ENCODE results near the gene IFNL2.

Gene IFNL2

DNA sequence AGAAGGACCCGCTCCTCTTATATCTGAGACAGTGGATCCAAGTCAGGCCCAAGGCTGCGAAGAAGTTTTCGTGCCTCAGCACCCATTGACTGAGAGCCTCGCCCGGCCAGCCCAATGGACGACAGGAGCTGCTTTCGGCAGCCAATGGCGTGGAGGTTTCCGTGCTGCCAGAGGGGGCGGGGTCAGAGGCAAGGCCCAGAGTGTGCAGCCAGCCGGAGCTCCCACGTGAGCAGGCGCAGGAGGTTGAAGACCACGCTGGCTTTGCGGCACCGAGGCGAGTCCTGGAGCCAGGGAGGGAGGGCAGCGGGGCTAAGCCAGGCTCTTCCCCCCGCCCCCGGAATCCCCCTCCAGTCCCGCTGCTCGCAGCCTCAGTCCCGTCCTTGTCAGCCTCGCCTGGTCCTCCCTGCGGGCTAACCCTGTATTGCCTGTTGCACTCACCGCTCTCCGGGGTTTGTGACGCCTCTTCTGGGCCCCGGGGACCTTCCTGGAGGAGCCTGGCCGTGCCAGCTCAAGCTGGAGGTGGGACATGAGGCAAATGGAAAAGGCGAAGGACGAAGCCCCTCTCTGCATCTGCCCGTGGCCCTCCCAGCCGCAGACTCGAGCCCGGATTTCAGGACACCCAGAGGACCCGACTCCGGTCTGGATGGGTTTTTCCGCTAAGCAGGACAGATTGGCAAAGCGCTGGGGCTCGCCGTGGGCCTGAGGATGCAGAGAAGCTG is 21.1 kb upstream of the IFNL2 start:
- TF ChIP-seq ZNF384 (IDR thresholded peaks at IDR 0.05) (no peak), BHLHE40 (IDR thresholded peaks at IDR 0.05; ENCODE audit: borderline replicate concordance) (no peak), LEF1 (IDR thresholded peaks at IDR 0.05; ENCODE audit: borderline replicate concordance) (no peak), HDGF (IDR thresholded peaks at IDR 0.05; ENCODE audit: borderline replicate concordance) (no peak), ARNT (IDR thresholded peaks at IDR 0.05) (no peak), SUZ12 (IDR thresholded peaks at IDR 0.05) (no peak), CTBP1 (IDR thresholded peaks at IDR 0.05; ENCODE audit: borderline replicate concordance) (no peak), SP1 (IDR thresholded peaks at IDR 0.05) (no peak), NFRKB (IDR thresholded peaks at IDR 0.05) (no peak), TARDBP (IDR thresholded peaks at IDR 0.05) (no peak), ELF4 (IDR thresholded peaks at IDR 0.05) (no peak), FOXM1 (IDR thresholded peaks at IDR 0.05; ENCODE audit: borderline replicate concordance) (no peak), FOXA1 (IDR thresholded peaks at IDR 0.05) (no peak), FOXK2 (IDR thresholded peaks at IDR 0.05) (no peak), L3MBTL2 (conservative IDR thresholded peaks at IDR 0.05) (no peak)
- TF ChIP-seq, protein P1, sequence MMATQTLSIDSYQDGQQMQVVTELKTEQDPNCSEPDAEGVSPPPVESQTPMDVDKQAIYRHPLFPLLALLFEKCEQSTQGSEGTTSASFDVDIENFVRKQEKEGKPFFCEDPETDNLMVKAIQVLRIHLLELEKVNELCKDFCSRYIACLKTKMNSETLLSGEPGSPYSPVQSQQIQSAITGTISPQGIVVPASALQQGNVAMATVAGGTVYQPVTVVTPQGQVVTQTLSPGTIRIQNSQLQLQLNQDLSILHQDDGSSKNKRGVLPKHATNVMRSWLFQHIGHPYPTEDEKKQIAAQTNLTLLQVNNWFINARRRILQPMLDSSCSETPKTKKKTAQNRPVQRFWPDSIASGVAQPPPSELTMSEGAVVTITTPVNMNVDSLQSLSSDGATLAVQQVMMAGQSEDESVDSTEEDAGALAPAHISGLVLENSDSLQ (IDR thresholded peaks at IDR 0.05), result no peak
- POLR2A ChIA-PET, result no interaction called here
- CTCF ChIA-PET, result no interaction called here
- no peak for DNase-seq (ENCODE audit: extremely low spot score)

DNA sequence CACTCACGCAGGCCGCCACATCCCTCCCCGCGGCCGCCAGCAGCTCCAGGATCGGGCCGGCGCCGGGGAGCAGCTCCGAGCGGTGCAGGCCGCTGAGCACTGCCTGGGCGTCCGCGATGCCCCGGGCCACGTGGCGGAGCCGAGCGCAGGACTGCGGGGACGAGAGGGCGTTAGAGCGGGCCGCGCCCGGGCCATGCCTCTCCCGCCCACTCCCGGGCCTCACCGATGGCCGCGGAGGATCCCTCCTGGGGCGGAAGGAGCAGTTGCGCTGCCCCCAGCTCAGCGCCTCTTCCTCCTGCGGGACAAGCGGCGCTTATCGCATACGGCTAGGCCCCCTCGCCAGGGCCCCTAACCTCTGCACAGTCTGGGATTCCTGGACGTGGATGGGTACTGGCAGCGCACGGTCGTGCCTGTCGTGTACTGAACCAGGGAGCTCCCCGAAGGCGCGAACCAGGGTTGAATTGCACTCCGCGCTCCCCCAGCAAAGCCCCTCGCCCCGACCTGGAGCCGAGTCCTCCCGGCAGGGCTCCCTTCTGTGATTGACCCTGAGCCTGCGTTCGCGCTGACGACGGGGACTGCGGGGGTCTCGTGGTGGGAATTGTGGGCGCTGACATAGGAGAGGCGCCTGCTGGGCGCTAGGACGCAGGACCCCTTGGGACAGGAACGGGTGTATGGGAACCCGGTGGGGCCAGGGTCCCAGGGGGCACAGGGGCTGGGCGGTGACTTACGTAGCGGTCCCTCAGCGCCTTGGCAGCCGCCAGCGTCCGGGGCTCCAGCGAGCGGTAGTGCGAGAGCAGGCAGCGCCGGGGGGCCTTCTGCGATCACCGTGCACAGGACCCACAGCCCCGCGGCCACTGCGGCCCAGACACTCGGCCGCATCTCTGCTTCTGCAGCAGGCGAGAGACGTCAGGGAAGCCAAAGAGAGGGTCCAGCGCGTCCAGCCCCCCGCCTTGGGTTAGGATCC is 20.2 kb upstream of the IFNL2 start:
- no peak for TF ChIP-seq LEF1 (IDR thresholded peaks at IDR 0.05; ENCODE audit: borderline replicate concordance)
- no peak for TF ChIP-seq TARDBP (IDR thresholded peaks at IDR 0.05)
- TF ChIP-seq ZNF384 (IDR thresholded peaks at IDR 0.05), result no peak
- TF ChIP-seq NFRKB (IDR thresholded peaks at IDR 0.05), result no peak
- no peak for TF ChIP-seq FOXK2 (IDR thresholded peaks at IDR 0.05)
- TF ChIP-seq L3MBTL2 (conservative IDR thresholded peaks at IDR 0.05), result no peak
- TF ChIP-seq BHLHE40 (IDR thresholded peaks at IDR 0.05; ENCODE audit: borderline replicate concordance), result no peak
- TF ChIP-seq SP1 (IDR thresholded peaks at IDR 0.05), result no peak
- no peak for TF ChIP-seq FOXA1 (IDR thresholded peaks at IDR 0.05)
- DNase-seq (ENCODE audit: extremely low spot score), result no peak
- ChIA-PET CTCF (no interaction called here), POLR2A (no interaction called here)

DNA sequence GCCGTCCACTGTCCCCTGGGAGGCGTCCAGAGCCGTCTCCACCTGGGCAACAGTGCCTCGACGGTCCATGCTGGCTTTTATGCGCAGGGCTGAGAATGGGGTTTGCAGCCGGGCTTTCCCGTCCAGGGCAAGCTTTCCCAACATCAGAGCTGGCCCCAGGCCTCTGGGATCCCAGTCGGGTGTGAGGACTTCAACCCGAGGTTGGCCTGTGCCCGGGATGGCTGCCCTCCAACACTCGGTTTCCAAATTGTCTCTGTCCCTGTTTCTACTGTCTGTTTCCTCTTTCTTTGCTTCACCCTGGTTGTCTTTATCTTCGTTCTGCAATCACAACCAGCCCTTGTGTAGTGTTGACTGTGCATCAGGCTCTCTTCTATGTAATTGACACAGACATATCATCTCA is 19.4 kb upstream of the IFNL2 start, which contains the start of gene IFNL4:
Gene IFNL4, minus strand, starts transcription at position 51 of the 400 bp plus-strand sequence.
- TF ChIP-seq SUZ12 (IDR thresholded peaks at IDR 0.05) (no peak), ELF4 (IDR thresholded peaks at IDR 0.05) (no peak), ZNF384 (IDR thresholded peaks at IDR 0.05) (no peak), CTBP1 (IDR thresholded peaks at IDR 0.05; ENCODE audit: borderline replicate concordance) (no peak), FOXM1 (IDR thresholded peaks at IDR 0.05; ENCODE audit: borderline replicate concordance) (no peak), ARNT (IDR thresholded peaks at IDR 0.05) (no peak), LEF1 (IDR thresholded peaks at IDR 0.05; ENCODE audit: borderline replicate concordance) (no peak), SP1 (IDR thresholded peaks at IDR 0.05) (no peak), L3MBTL2 (conservative IDR thresholded peaks at IDR 0.05) (no peak)
- POLR2A ChIA-PET, result no interaction called here
- no peak for DNase-seq (ENCODE audit: extremely low spot score)
- CTCF ChIA-PET, result no interaction called here

DNA sequence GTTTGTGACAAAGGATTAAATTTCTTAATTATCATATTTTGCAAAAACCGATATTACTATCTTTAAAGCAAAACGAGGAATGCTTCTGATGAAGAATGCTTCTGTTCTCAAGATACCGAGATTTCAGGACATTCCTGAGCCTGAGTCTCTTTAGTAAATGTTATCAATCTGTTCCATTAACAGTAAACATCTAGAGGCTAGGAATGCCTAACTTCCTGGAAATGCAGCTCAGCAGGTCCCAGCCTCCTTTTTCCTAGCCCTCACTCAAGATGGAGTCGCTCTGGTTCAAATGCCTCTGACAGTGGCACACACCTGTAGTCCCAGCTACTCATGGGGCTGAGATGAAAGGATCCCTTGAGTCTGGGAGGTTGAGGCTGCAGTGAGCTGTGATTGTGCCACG is 17.1 kb upstream of the IFNL2 start:
- POLR2A ChIA-PET, result no interaction called here
- no peak for DNase-seq (ENCODE audit: extremely low spot score)
- no peak for TF ChIP-seq ELF4 (IDR thresholded peaks at IDR 0.05)
- TF ChIP-seq HDGF (IDR thresholded peaks at IDR 0.05; ENCODE audit: borderline replicate concordance), result no peak
- no peak for TF ChIP-seq CTBP1 (IDR thresholded peaks at IDR 0.05; ENCODE audit: borderline replicate concordance)
- TF ChIP-seq BHLHE40 (IDR thresholded peaks at IDR 0.05; ENCODE audit: borderline replicate concordance), result no peak
- TF ChIP-seq ZNF384 (IDR thresholded peaks at IDR 0.05), result no peak
- no peak for TF ChIP-seq FOXA1 (IDR thresholded peaks at IDR 0.05)
- no peak for TF ChIP-seq ARNT (IDR thresholded peaks at IDR 0.05)
- no peak for TF ChIP-seq FOXM1 (IDR thresholded peaks at IDR 0.05; ENCODE audit: borderline replicate concordance)
- no peak for TF ChIP-seq SUZ12 (IDR thresholded peaks at IDR 0.05)
- no peak for TF ChIP-seq NFRKB (IDR thresholded peaks at IDR 0.05)
- TF ChIP-seq TARDBP (IDR thresholded peaks at IDR 0.05), result no peak
- CTCF ChIA-PET, result no interaction called here

DNA sequence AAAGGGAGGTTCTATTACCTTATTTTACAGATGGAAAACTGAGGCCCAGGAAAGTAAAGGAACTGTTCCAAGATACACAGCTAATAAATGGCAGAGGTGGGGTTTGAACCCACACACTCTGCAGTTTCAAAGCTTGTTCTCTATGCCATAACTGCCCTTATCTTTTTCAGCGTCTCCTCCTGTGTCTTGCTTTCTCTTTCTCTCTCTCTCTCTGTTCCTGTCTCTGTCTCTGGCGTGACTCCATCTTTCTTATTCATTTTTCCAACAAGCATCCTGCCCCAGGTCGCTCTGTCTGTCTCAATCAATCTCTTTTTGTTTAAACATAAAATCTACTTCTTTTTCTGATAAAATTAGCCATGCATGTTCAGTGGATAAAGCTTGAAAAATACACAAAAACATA is 16.4 kb upstream of the IFNL2 start:
- ChIA-PET CTCF (no interaction called here), POLR2A (no interaction called here)
- TF ChIP-seq L3MBTL2 (conservative IDR thresholded peaks at IDR 0.05), result no peak
- TF ChIP-seq CTBP1 (IDR thresholded peaks at IDR 0.05; ENCODE audit: borderline replicate concordance), result no peak
- no peak for TF ChIP-seq SUZ12 (IDR thresholded peaks at IDR 0.05)
- no peak for TF ChIP-seq HDGF (IDR thresholded peaks at IDR 0.05; ENCODE audit: borderline replicate concordance)
- no peak for TF ChIP-seq ARNT (IDR thresholded peaks at IDR 0.05)
- DNase-seq (ENCODE audit: extremely low spot score), result no peak

DNA sequence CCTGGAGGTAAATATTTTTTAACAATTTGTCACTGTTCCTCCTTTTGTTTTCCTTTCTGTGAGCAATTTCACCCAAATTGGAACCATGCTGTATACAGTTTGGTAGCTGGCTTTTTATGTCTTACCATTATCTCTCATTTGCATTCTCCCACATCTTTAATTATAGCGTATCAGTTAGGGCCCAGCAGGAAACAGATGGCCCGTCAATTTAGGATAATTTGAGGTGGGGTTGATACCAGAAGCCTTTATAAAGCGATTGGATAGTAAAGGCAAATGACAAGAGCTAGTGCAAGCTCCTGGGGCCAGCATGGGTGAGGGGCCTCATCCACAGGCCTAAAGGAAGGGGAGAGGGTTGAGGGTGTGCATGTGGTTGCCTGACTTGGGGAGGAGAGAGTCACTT is 15.7 kb upstream of the IFNL2 start:
- no peak for DNase-seq (ENCODE audit: extremely low spot score)
- POLR2A ChIA-PET, result no interaction called here
- TF ChIP-seq FOXM1 (IDR thresholded peaks at IDR 0.05; ENCODE audit: borderline replicate concordance) (no peak), NFRKB (IDR thresholded peaks at IDR 0.05) (no peak), LEF1 (IDR thresholded peaks at IDR 0.05; ENCODE audit: borderline replicate concordance) (no peak), FOXA1 (IDR thresholded peaks at IDR 0.05) (no peak), ARNT (IDR thresholded peaks at IDR 0.05) (no peak), TARDBP (IDR thresholded peaks at IDR 0.05) (no peak)
- CTCF ChIA-PET, result no interaction called here
